ENCODE data around the gene LEKR1. TPM values are rescaled to one million over a fixed set of nuclear protein-coding genes. Genes with fewer than 3 reads are reported as not detected.
"Not testable (repeated sequence)": the region's sequence is repeated elsewhere in the genome, so short reads cannot be mapped to it uniquely, and the experiment has no call there.

LEKR1 gene
- total RNA-seq, 1 donor from 2014 or later: 0.13 TPM

DNA sequence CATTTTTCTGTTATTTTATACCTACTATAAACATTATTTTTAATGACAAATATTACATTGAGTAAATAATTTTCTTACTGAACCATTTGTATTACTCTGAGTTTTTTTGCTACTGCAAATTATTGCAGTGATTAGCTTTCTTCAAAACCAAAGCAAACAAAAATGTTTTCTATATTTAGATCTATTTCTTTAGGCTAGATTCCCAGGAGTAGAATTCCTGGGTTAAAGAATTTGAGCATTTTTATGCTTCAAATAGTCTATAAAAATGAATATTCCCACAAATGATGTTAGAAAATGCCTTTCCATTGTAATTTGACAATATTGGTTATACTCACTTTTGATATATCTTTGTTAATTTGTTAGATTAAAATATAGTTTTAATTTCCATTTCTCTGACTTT lies 76.8 kb downstream of the LEKR1 start:
- no peak for DNase-seq (ENCODE audit: low read depth, low spot score)

DNA sequence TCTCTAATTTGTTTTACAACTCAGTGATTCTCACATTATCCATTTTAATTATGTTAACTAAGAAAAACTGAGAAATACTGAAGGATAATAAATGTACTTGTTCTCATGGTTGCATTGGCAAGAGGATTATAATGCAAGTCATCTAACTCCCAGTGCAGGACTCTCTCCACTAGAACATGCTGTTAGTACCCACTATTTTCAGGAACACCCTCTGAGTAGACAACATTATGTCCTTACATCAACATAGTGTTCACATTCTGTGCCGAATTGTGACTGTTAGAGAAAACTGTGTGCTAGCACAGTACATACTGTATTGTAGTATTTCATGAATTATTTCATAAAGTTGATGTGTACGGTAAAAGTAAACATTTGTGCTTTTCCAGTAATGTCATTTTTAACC lies 80.1 kb downstream of the LEKR1 start:
- DNase-seq (ENCODE audit: low read depth, low spot score): no peak

DNA sequence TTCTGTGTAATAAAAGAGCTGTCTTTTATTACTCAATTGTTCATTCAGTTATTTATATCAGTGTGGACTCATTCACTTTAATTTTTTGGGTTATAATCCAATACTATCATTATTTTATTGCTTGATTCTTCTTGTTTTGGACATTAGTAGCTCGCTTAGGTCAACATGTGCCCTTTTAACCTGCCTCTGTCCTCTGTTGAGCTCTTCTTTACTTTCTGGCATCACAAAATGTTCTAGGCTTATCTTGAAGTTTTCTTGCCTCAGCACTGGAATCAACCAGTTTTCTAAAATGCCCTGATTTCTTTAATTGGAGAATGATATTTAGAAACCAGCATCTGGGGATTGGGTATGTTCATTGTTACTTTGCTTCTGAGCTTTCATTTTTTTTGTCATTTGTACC lies 82.2 kb downstream of the LEKR1 start:
- DNase-seq (ENCODE audit: low read depth, low spot score): no peak

DNA sequence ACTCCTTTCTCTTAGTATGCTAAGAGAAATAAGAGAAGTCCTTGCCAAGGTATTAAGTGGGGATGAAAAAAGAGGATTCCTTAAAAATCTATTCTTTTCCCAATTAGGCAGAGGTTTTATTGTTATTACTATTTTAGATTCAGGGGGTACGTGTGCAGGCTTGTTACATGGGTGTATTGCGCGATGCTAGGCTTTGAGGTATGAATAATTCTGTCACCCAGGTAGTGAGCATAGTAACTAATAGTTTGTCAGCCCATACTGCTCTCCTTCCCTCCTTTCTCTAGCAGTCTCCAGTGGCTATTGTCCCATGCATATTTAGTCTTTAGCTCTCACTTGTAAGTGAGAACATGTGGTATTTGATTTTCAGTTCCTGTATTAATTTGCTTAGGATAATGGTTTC lies 83.9 kb downstream of the LEKR1 start:
- DNase-seq (ENCODE audit: low read depth, low spot score): no peak

DNA sequence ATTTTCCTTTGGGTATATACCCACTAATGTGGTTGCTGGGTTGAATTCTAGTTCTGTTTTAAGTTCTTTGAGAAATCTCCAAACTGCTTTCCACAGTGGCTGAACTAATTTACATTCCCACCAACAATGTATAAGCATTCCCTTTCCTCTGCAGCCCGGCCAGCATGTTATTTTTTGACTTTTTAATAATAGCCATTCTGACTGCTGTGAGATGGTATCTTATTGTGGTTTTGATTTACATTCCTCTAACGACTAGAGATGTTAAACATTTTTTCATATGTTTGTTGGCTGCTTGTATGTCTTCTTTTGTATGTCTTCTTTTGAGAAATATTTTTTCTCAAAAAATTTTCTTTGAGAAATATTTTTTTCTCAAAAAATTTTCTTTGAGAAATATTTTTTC lies 84.7 kb downstream of the LEKR1 start:
- not testable (repeated sequence) for DNase-seq (ENCODE audit: low read depth, low spot score)

DNA sequence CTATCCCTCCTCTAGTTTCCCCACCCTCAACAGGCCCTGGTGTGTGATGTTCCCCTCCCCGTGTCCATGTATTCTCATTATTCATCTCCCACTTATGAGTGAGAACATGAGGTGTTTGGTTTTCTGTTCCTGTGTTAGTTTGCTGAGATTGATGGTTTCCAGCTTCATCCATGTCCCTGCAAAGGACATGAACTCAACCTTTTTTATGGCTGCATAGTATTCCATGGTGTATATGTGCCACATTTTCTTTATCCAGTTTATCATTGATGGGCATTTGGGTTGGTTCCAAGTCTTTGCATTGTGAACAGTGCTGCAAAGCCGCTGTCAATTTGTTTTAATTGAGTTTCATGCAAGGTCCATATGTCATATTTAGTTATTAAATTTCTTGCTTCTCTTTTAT lies 88.1 kb downstream of the LEKR1 start:
- DNase-seq (ENCODE audit: low read depth, low spot score): not testable (repeated sequence)

DNA sequence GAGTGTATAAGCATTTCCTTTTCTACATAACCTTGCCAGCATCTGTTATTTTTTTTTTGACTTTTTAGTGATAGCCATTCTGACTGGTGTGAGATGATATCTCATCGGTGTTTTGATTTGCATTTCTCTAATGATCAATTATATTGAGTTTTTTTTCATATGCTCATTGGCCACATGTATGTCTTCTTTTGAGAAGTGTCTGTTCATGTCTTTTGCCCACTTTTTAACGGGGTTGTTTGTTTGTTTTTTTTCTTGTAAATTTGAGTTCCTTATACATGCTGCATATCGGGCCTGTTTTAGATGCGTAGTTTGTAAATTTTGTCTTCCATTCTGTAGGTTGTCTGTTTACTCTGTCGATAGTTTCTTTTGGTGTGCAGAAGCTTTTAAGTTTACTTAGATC lies 89.2 kb downstream of the LEKR1 start:
- no peak for DNase-seq (ENCODE audit: low read depth, low spot score)

DNA sequence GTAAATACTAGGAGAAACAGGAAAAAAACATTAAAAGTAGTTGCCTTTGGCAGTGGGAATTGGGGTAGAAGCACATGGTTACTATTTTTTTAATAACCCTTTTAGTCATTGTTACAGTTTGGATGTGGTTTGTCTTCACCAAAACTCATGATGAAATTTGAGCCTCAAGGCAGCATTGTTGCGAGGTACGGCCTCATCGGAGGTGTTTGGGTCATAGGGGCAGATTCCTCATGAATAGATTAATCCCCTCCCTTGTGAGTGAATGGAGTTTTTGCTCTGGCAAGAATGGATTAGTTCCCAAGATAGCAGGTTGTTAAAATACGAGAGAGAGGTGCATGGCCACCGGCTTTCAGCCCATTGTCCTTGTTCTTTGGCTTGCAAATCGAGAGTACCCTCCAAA lies 92.6 kb downstream of the LEKR1 start:
- no peak for DNase-seq (ENCODE audit: low read depth, low spot score)

DNA sequence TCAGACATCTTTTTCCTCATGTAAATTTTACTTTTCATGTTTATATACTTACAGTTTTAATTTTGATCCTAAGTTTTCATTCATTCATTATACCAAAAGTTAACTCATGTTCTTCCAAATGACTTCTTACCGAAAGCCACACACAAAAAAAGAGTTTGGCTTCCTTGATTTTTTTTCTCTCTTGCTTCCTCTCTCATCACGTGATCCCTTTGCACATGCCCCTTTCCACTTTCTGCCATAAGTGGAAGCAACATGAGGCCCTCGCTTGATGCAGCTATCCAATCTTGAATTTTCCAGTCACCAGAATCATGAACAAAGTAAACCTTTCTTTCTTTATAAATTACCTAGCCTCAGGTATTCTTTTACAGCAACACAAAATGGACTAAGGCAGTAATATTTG lies 93.7 kb downstream of the LEKR1 start:
- no peak for DNase-seq (ENCODE audit: low read depth, low spot score)

DNA sequence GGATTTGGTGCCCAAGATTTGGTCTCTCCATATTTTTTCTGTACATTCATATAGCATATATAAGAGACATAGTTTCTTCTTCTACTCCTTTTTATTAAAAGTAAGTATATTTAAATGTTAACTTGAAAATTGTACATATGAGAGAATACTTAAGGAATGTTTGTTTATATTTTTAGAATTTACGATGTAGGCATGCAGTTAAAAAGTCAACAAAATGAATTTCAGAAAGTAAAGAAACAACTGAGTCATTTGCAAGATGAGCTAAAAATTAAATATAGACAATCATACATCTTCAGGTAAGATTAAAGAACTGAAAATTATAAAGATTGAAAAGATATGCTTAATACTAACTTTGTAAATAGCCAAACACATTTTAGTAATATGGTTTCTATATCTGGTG lies 94.2 kb downstream of the LEKR1 start:
- no peak for DNase-seq (ENCODE audit: low read depth, low spot score)

DNA sequence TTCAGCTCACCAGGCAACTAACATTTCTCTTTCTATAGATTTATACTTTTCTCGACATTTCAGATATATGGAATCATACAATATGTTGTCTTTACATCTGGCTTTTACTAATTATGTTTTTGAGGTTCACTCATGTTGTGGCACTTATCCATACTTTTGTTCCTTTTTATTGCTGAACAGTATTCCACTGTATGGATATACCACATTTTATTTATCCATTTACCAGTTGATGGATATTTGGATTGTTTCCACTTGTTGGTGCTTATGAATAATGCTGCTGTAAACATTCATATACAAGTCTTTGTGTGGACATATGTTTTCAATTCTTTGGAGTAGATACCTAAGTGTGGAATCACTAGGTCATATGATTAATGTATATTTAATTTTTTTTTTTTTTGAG lies 97.2 kb downstream of the LEKR1 start:
- DNase-seq (ENCODE audit: low read depth, low spot score): no peak

DNA sequence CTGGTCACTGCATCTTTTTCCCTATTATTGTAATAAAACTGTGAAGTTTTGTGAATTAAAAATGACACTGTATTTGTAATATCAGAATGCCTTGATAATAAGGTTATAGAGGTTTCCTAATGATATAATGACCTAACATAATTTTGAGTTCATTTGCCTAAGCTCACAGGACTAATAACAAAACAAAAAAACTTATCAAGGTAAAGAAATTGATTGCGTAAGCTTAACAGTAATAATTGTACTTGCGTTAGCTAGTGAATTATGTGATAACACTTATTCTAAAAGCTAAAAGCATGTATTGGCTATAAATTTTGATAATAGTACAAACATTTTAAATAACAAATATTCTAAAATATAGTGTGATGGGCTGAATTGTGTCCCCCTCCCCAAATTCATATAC lies 112.6 kb downstream of the LEKR1 start:
- DNase-seq (ENCODE audit: low read depth, low spot score): no peak

DNA sequence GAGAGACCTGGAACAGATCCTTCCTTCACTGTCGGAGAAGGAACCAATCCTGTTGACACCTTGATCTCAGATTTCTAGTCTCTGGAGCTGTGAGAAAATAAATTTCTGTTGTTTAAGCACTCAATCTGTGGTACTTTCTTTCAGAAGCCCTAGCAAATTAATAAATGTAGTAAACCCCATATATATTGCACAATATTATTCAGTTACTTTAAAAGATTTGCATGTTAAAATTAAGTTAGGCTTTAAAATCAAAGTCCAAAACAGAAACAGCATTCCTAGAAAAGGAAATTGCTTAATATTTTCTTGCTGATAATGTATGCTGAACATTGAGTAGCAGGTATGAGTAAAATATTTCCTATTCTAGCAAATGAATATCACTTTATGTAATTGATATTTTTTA lies 113.2 kb downstream of the LEKR1 start:
- no peak for DNase-seq (ENCODE audit: low read depth, low spot score)

DNA sequence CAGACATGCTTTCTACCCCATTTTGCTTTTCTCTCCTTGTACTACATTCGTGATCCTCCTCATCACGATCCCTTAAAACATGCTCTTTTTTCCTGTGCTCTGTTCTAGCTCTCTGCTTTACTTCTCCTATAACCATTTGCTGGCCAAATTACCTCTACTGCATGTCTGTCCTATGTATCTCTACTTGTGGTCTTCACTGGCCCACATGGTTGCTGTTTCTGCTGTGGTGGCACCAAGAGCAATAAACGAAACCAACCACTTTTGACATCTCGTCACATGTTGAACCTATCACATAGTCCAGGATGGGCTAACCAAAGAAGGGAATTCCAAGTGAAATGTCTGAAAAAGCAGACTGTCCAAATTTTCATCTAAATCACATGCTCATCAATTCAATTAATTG lies 115.2 kb downstream of the LEKR1 start:
- DNase-seq (ENCODE audit: low read depth, low spot score): no peak

DNA sequence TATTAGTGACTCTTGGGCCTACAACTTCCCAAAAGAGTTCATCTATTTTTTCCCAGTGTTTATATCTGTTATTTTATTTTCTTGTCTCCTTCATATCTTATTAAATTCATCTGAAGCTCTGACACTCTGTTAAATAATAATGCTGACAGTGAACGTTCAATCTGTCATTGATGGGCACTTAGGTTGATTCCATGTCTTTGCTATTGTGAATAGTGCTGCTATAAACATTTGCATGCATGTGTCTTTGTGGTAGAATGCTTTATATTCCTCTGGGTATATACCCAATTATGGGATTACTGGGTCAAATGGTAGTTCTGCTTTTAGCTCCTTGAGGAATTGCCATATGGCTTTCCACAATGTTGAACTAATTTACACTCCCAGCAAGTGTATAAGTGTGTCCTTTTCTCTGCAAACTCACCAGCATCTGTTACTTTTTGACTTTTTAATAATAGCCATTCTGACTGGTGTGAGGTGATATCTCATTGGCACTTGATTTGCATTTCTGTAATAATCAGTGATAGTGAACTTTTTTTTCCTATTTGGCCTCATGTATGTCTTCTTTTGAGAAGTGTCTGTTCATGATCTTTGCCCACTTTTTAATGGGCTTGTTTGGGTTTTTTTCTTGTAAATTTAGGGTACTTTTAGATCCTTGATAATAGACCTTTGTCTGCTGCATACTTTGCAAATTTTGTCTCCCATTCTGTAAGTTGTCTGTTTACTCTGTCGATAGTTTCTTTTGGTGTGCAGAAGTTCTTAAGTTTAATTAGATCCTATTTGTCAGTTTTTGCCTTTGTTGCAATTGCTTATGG lies 122.5 kb downstream of the LEKR1 start:
- DNase-seq (ENCODE audit: low read depth, low spot score): no peak

DNA sequence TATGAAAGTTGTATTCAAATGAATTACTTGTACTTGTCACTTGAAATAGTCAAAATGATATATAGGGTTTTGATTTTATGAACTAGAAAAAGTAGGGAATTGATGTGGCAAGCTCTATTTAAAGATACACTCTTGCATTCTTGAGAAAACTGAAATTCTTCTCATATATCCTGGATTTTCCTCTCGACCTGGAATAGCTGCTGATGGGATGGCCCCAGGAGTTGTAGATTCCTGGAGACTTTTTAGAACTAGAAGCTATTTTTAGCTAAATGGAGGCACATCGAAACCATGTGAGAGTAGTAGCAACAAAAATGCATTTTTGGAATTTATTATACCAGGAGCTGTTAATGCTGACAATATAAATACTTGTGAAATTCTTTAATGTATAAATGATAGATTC lies 125.9 kb downstream of the LEKR1 start:
- DNase-seq (ENCODE audit: low read depth, low spot score): no peak

DNA sequence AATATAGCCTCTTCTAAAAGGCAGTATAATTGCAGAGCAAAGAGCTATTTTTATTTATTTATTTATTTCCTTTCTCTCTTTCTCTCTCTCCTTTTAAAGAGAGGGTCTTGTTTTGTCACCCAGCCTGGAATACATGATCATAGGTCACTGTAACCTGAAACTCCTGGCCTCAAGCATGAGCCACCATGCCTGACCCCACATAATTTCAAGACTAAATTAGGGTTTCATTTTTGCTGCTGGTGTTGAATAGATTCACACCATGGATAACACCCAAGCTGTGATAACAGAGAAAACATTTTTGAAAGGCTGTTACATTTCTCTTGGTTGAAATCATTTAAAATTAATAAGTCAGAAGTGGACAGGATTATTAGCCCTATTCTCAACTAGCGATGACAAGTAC lies 131.6 kb downstream of the LEKR1 start:
- no peak for DNase-seq (ENCODE audit: low read depth, low spot score)

DNA sequence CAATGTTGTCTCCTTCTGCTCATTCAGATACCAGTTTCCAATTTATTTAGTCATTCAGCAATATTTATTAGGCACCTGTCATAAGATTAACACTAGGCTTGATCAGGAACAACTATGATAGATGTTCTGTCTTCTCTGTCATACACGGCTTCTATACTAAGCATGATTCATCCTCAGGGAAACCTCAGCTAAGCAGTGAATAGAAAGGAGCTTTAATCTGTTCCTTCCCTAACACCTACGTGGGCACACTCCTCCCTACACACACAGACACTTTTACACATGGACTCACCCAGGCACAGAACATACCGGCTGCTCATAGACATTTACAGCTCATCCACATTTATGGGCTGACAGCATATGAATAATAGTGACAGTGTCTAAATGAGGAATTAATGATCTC lies 136.9 kb downstream of the LEKR1 start:
- no peak for DNase-seq (ENCODE audit: low read depth, low spot score)

DNA sequence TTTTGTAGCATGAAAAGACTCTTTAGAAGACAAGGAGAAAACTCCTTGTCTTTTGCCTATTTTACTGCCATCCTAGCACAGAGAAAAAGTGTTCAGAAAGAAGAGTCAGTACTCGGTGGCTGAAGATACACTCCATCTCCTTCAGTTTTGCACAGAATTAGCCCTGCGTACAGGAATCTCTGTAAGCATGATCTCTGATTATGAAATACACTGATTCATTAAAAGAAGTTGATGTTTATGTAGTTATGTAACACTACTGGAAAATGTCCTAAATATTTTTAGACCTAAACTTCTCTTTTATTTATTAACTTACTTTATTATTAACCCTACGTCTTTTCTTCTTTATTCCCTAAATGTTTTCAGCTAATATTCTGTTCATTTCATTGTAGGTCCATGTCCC lies 138.4 kb downstream of the LEKR1 start:
- no peak for DNase-seq (ENCODE audit: low read depth, low spot score)

DNA sequence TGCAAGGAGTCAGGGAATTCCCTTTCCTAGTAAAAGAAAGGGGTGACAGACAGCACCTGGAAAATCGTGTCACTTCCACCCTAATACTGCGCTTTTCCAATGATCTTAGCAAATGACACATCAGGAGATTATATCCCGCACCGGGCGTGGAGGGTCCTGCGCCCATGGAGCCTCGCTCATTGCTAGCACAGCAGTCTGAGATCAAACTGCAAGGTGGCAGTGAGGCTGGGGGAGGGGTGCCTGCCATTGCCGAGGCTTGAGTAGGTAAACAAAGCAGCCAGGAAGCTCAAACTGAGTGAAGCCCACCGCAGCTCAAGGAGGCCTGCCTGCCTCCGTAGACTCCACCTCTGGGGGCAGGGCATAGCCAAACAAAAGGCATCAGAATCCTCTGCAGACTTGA lies 140.2 kb downstream of the LEKR1 start:
- not testable (repeated sequence) for DNase-seq (ENCODE audit: low read depth, low spot score)

DNA sequence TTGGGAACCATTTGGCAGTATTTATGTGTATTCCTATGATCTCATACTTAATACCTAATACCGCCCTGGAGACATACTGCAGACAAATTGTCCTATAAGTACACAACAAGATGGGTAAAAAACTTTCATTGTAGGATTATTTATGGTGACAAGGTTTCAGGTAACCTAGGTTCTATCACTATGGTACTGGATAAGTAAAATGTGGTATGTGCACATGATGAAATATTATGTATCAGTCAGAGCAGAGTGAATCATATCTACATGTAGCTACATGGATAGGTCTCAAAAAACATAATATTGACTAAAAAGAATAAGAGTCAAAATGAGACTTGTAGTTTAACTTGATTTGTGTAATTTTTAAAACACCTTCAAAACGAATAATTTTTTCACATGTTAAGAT lies 147.8 kb downstream of the LEKR1 start:
- DNase-seq (ENCODE audit: low read depth, low spot score): no peak

DNA sequence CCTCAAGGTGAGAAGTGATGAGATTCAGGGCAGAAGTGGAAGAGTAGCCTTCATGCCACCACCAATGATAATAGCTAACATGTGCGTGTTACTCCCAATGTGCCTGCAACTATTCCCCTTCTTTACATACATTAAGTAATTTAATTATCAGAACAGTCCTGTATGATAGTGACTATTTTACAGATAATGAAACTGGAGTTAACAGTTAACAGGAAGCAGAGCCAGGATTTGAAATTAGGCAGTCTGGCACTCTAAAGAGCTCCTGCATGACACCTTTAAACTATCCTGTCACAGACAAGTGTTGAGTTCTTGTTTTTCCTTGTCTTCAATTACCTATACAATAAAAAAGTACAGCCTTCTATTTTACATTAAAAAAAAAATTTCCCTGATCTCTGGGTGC lies 148.8 kb downstream of the LEKR1 start:
- no peak for DNase-seq (ENCODE audit: low read depth, low spot score)

DNA sequence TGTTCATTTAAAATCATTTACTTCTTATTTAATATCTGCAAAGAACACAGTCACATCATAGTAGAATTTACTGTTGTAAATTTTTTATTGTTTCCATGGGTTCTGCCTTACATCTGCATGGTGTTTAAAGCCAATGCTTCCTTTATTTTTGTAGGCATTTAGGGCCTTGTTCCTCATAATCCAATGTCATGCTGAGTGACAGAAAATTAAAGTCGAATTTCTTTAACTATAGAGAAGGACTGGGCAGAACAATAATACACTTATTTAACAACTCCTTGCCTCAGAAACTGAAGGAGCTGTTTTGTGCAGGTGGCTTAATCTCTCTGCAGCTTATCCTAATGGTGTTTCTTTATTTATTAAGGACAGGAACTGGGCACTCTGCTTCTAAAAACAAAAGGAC lies 149.6 kb downstream of the LEKR1 start:
- DNase-seq (ENCODE audit: low read depth, low spot score): no peak

DNA sequence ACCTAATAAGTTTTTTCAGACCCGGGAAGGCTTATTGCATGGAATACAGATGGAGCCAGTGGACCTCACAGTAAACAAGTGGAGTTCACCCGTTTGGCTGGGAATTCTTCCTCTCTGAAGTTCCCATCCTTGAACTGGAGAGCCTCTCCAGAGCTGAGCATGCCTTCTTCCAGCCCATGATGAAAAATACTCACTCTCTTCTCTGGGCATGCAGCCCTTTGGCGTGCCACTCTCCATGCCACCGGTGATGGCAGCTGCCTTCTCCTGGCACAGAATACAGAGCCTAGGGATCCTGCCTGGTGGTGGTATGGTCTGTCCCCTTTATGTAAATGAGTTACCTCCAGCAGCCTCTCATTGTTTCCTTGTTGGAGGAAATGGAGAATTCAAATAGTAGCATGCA lies 150.8 kb downstream of the LEKR1 start:
- DNase-seq (ENCODE audit: low read depth, low spot score): no peak
